Upper lobe of right lung (tissue), 1 donor: Measurements from ENCODE around the gene PARP6. TPM values are rescaled to one million over a fixed set of nuclear protein-coding genes. Genes with fewer than 3 reads are reported as not detected.

Experiments used
- ATAC-seq: fragments of 200-7000 bp; cut with Tn5 transposase; one replicate; pipeline ENCODE4 v1.9.1; 2020; ENCODE audit warnings: mild to moderate bottlenecking, moderate library complexity
- DNase-seq: peaks from one replicate; pipeline ENCODE4 v3.0.0-alpha.2; 2020
- H3K27ac ChIP-seq: fragments of 200-600 bp; one replicate; pipeline ENCODE4 v1.8.0; 2022
- H3K27me3 ChIP-seq: fragments of 200-600 bp; one replicate; pipeline ENCODE4 v1.8.0; 2022; ENCODE audit warnings: mild to moderate bottlenecking
- H3K36me3 ChIP-seq: fragments of 200-600 bp; one replicate; pipeline ENCODE4 v1.8.0; 2022
- H3K4me1 ChIP-seq: fragments of 200-600 bp; one replicate; pipeline ENCODE4 v1.8.0; 2022
- H3K4me3 ChIP-seq: fragments of 200-600 bp; one replicate; pipeline ENCODE4 v1.8.0; 2022; ENCODE audit warnings: mild to moderate bottlenecking
- H3K9me3 ChIP-seq: fragments of 200-600 bp; one replicate; pipeline ENCODE4 v1.8.0; 2022
- intact Hi-C: fragments of 100-400 bp; cut with DNase I; formaldehyde crosslinking; loops from one replicate; pipeline ENCODE4 v1.11.0; 2022
- total RNA-seq: library from RNA; stranded (reverse); fragmentation: NEBNext Ultra II Directional; extraction: Animal tissue kit (Norgen Biotek cat#: 25700); gene quantifications from one replicate; pipeline ENCODE4 v1.2.1, GENCODE V29; 2021
- TF ChIP-seq, protein P1 (sequence below): fragments of 200-600 bp; IDR thresholded peaks from one replicate; pipeline ENCODE4 v1.8.0; 2022; ENCODE audit warnings: antibody characterized with exemption
- donor health status: DM: no; HTN: yes; CAD: no; lungs with severe emphysema.

Gene PARP6
- total RNA-seq, 1 donor from 2014 or later: 87.9 TPM

DNA sequence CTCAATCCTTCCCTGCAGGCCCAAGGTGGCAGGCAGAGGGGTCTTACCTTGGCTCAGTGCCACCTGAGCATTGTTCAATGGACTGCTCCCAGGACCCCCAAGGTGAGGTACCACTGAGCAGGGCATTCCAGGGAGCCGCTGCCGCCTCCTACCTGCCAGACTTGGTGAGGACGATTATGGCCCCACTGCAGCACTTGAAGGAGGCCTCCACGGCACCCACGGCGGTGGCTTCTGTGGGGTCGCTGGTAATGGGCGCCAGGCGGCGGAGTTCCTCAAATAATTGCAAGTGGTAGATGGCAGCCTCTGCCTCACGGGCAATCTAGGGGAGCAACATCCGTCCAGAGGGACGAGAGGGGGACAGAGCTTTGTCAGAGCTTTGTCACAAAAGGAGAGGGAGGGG, 70.1 kb downstream of the PARP6 start:
- no peaks in the 10 kb centered on the region for H3K27me3 ChIP-seq
- intact Hi-C loops: loop anchor here (10.0 kb wide), 1 partner anchor 82 kb away; no protein-coding TSS in a partner anchor
- H3K4me1 ChIP-seq: peaks cover 14% of the 10 kb centered on the region
- H3K4me3 ChIP-seq: no peak overlapping the region
- H3K9me3 ChIP-seq: no peaks in the 10 kb centered on the region
- DNase-seq (no peak), ATAC-seq (no peak)
- no peak overlapping the region for H3K27ac ChIP-seq
- peaks cover 84% of the 10 kb centered on the region for H3K36me3 ChIP-seq
- TF ChIP-seq, protein P1, sequence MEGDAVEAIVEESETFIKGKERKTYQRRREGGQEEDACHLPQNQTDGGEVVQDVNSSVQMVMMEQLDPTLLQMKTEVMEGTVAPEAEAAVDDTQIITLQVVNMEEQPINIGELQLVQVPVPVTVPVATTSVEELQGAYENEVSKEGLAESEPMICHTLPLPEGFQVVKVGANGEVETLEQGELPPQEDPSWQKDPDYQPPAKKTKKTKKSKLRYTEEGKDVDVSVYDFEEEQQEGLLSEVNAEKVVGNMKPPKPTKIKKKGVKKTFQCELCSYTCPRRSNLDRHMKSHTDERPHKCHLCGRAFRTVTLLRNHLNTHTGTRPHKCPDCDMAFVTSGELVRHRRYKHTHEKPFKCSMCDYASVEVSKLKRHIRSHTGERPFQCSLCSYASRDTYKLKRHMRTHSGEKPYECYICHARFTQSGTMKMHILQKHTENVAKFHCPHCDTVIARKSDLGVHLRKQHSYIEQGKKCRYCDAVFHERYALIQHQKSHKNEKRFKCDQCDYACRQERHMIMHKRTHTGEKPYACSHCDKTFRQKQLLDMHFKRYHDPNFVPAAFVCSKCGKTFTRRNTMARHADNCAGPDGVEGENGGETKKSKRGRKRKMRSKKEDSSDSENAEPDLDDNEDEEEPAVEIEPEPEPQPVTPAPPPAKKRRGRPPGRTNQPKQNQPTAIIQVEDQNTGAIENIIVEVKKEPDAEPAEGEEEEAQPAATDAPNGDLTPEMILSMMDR: no peak

DNA sequence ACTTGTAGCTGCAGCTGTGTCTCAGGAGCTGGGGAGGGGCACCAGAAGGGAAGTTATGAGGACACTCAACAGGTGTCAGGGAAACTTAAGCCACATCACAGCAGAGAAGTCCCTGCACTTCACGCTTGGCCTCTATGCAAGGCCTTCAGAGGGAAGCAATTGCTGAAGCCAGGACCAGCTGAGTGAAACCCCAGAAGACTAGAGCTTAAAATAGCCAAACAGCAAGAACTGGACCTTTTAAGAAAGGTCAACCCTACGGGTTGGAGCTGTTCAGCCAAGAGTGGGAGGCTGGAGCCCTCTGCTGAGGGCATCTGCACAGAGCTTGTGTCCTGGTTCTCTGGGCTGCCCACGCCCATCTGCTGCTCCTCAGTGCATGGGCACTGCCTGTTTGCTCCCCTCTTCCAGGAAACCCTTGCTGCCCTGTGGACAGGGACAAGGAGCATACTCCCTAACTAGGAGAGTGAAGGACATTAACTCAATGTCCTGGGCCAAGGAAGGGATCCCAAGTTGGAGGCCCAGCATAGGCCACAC, 70.9 kb downstream of the PARP6 start:
- Histone ChIP-seq H3K36me3 (peaks cover 76% of the 10 kb centered on the region), H3K27ac (no peak overlapping the region), H3K27me3 (no peaks in the 10 kb centered on the region), H3K4me1 (peaks cover 14% of the 10 kb centered on the region), H3K4me3 (no peak overlapping the region), H3K9me3 (no peaks in the 10 kb centered on the region)
- TF ChIP-seq, protein P1: no peak
- DNase-seq (no peak), ATAC-seq (no peak)
- intact Hi-C loops: loop anchor here (10.0 kb wide), 1 partner anchor 83 kb away; no protein-coding TSS in a partner anchor

DNA sequence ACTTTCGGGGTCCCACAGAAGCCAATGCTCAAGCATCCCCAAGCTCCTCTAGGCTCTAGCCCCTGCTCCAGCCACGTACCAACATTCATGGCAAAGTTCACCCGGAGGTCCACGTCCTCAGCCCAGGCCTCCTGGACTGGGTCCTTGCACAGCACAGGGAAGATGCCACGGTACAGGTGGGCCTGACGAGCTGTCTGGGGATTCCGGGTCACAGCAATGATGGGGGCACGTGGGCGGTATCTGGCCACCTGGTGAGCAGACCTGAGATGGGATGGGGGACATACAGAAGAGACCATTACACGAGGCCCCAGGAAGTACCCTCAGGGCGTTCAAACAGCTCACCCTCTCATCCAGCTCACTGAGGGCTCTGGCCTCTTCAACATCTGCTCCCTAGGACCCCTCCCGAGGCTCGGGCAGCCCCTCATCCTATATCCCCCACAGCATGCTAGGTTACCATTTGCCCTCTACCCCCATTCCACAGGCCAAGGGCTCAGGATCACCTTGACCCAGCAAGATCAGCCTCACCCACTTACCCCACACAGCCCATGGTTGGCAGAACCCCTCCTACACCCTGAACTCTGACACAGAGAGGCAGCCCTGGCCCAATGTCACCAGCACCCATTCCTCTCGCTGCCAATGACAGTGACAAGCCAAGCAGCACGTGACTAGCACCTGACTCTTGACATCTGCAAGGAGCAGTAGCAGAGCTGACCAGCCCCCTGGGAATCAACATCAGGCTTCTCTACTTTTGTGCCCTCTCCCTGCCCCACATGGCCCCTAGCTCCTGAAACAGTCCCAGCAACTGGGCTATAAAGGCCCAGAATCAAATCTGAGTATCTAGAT, 71.7 kb downstream of the PARP6 start:
- TF ChIP-seq, protein P1: no peak
- Histone ChIP-seq H3K27me3 (no peaks in the 10 kb centered on the region), H3K4me3 (no peak overlapping the region), H3K27ac (peak overlapping the region; percentile 6), H3K9me3 (no peaks in the 10 kb centered on the region), H3K36me3 (peaks cover 68% of the 10 kb centered on the region), H3K4me1 (peaks cover 14% of the 10 kb centered on the region)
- ATAC-seq: no peak
- intact Hi-C loops: loop anchor here (10.0 kb wide), 1 partner anchor 84 kb away; no protein-coding TSS in a partner anchor
- DNase-seq: no peak

DNA sequence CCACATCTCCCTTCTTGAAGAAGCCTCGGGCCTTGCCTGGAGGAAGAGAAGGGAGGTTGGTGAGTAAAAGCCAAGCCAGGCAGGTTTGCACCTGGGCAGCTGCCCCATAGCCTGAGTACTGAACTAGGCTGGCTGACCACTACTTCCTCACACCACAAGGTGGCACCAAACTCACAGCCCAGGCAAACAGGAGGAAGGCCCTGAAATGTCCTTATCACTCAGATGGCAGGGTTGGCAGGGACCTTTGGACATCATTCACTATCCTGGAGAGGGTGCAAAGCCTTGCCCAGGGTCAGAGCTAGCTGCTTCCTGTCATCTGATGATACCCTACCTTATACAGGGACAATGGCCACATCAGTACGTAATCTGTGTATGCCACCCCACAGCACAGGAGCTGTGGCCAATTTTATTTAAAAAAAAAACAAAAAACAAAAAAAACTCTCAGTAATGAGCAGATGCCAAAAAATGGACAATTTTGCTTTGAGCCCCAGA, 72.6 kb downstream of the PARP6 start:
- no peaks in the 10 kb centered on the region for H3K9me3 ChIP-seq
- intact Hi-C loops: loop anchor here (10.0 kb wide), 1 partner anchor 85 kb away; no protein-coding TSS in a partner anchor
- H3K4me3 ChIP-seq: no peak overlapping the region
- H3K27ac ChIP-seq: peak overlapping the region; percentile 55
- peaks cover 19% of the 10 kb centered on the region for H3K4me1 ChIP-seq
- peaks cover 59% of the 10 kb centered on the region for H3K36me3 ChIP-seq
- TF ChIP-seq, protein P1: peak; percentile 92
- DNase-seq (peak; percentile 82), ATAC-seq (peak; percentile 71)
- H3K27me3 ChIP-seq: no peaks in the 10 kb centered on the region

DNA sequence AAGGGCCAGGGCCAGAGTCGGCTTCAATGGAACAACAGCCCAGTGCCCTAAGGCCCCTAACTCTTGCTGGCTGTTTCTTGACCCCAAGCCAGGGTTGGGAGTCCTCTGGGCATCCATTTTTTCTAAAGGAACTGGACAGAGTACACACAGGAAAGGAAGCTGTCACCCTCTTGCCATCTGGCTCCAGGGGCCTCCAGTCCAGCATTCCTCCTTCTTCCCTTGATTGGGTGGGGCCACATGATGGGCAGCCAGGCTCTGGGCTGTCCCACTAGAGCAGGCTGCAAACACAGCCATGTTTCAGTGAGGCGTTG, 73.2 kb downstream of the PARP6 start:
- intact Hi-C loops: no loop called here
- ATAC-seq (no peak), DNase-seq (no peak)
- TF ChIP-seq, protein P1: no peak
- Histone ChIP-seq H3K4me1 (peaks cover 19% of the 10 kb centered on the region), H3K4me3 (no peak overlapping the region), H3K36me3 (peaks cover 53% of the 10 kb centered on the region), H3K9me3 (no peaks in the 10 kb centered on the region), H3K27me3 (no peaks in the 10 kb centered on the region), H3K27ac (peak overlapping the region; percentile 55)
